DMS 273 treated with DMSO at 0.1 percent for 48 hours (cell line): ENCODE data around the gene SULF2.

ENCODE experiments used
- DNase-seq: peaks from one replicate; lab custom pipeline; 2025; lab: John Stamatoyannopoulos, UW

SULF2 gene

GRCh38 chr20:47760686-47761481, 24.4 kb downstream of the SULF2 start:
- DNase-seq, result no peak

- DNase-seq, result no peak
Observed at GRCh38 chr20:47758517-47759450, 26.5 kb downstream of the SULF2 start.

GRCh38 chr20:47757145-47758035, 27.9 kb downstream of the SULF2 start:
- no peak for DNase-seq

- no peak for DNase-seq
Observed at GRCh38 chr20:47754946-47755652, 30.2 kb downstream of the SULF2 start.

GRCh38 chr20:47754388-47754715, 30.9 kb downstream of the SULF2 start:
- no peak for DNase-seq

GRCh38 chr20:47753576-47754387, 31.5 kb downstream of the SULF2 start:
- DNase-seq, result no peak

- DNase-seq, result no peak
Observed at GRCh38 chr20:47751449-47751848, 33.8 kb downstream of the SULF2 start.

- DNase-seq, result peak; percentile 67
Observed at GRCh38 chr20:47749339-47749738, 35.9 kb downstream of the SULF2 start.

GRCh38 chr20:47748823-47749222, 36.5 kb downstream of the SULF2 start:
- DNase-seq, result no peak

GRCh38 chr20:47748069-47748468, 37.2 kb downstream of the SULF2 start:
- DNase-seq, result no peak

- peak; percentile 45 for DNase-seq
Observed at GRCh38 chr20:47747669-47748031, 37.6 kb downstream of the SULF2 start.

GRCh38 chr20:47744803-47745202, 40.5 kb downstream of the SULF2 start:
- DNase-seq, result no peak

- DNase-seq, result no peak
Observed at GRCh38 chr20:47743671-47744070, 41.6 kb downstream of the SULF2 start.

- no peak for DNase-seq
Observed at GRCh38 chr20:47741669-47742608, 43.3 kb downstream of the SULF2 start.

GRCh38 chr20:47740862-47741184, 44.5 kb downstream of the SULF2 start:
- DNase-seq, result no peak

GRCh38 chr20:47740121-47740861, 45.0 kb downstream of the SULF2 start:
- no peak for DNase-seq

GRCh38 chr20:47737923-47738322, 47.4 kb downstream of the SULF2 start:
- DNase-seq, result no peak

GRCh38 chr20:47736570-47737152, 48.6 kb downstream of the SULF2 start:
- no peak for DNase-seq
